HG03135 (cell line): ENCODE data around the gene TRUB1.
A peak's percentile ranks its signal among the peaks of the same experiment; 100 is the strongest.
"Not testable (repeated sequence)": the region's sequence is repeated elsewhere in the genome, so short reads cannot be mapped to it uniquely, and the experiment has no call there.

Source experiments
- ATAC-seq: cut with Tn5 transposase; IDR thresholded peaks from one replicate; pipeline ENCODE4 v1.9.1; 2021; ENCODE audit warnings: mild to moderate bottlenecking, moderate library complexity; ENCODE audit not compliant: unreplicated experiment

The TRUB1 gene

GRCh38 chr10:114937962-114938855 lies at the start of gene TRUB1:
TRUB1 (plus strand) TSS chr10:114938195; CDS start chr10:114938254, 59 bp downstream.
- peak; percentile 100 for ATAC-seq

DNA sequence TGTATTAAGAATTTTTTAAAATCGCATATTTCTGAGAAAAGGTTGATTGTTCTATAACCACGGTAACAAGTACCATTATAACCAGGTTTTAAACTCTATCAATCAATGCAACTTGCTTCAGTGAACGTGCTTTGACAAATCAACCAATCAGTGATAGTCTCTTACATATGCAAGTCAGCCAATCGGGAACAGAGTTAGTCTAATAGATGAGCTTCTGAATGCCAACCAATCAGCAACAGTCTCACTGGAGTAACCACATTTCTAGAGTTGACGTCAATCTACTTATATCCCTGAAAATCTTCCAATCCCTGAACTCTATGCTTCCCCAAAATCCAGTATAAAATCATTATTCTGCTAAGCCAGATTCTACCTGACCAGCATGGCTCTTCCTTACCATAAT lies 44.7 kb upstream of the TRUB1 start:
- ATAC-seq = no peak

- ATAC-seq = no peak
These were observed 43.1 kb upstream of the TRUB1 start for GRCh38 chr10:114894911-114895310.

DNA sequence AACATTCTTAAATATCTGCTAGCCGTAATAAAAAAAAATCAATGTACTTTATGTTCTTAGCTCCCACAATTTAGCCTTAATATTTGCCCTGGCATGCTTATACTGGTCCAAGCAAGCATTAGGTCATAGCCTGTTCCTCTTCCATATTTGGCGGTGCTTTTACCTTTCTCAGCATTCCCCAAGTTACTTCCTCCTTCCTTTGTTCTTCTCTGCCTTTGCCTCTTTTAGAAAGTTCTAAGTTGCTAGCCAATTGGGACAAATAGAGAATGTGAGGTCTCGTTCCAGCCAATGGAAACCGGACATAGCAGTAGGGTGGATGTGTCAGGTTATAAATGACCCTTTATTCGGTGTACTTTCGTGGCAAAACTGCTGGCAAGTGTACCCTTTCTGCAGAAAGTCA lies 41.0 kb upstream of the TRUB1 start:
- ATAC-seq = not testable (repeated sequence)

DNA sequence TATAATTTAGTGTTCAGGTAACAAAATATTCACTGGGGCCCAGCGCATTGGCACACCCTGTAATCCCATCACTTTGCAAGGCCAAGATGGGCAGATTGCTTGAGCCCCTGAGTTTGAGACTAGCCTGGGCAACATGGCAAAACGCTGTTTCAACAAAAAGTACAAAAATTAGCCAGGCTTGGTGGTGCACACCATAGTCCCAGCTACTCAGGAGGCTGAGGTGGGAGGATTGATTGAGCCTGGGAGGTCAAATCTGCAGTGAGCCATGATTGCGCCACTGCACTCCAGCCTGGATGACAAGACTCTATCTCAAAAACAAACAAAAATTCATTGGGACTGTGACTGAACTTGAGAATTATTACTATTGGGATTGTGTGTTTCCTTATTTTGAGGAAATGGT lies 40.4 kb upstream of the TRUB1 start:
- ATAC-seq = no peak

GRCh38 chr10:114899982-114900381 lies 38.0 kb upstream of the TRUB1 start:
- ATAC-seq = no peak

DNA sequence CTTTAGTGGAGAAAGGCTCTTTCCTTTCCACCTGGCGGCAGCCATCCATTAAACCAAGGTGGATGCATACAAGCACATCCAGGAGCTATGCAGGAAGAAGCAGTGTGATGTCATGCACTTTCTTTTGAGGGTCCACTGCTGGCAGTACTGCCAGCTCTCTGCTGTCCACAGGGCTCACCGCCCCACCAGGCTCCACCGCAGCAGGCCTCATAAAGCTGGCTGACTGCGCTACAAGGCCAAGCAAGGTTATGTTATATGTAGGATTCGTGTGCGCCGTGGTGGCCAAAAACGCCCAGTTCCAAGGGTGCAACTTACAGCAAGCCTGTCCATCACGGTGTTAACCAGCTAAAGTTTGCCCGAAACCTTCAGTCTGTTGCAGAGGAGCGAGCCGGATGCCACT lies 37.3 kb upstream of the TRUB1 start:
- ATAC-seq = no peak

- no peak for ATAC-seq
These were observed 35.8 kb upstream of the TRUB1 start for GRCh38 chr10:114902151-114902550.

GRCh38 chr10:114905450-114905849 lies 32.5 kb upstream of the TRUB1 start:
- ATAC-seq = no peak

GRCh38 chr10:114906981-114907380 lies 31.0 kb upstream of the TRUB1 start:
- ATAC-seq = no peak

- ATAC-seq = no peak
These were observed 29.1 kb upstream of the TRUB1 start for GRCh38 chr10:114908896-114909295.

- peak; percentile 52 for ATAC-seq
These were observed 26.8 kb upstream of the TRUB1 start for GRCh38 chr10:114911052-114911711.

GRCh38 chr10:114911801-114912469 lies 26.1 kb upstream of the TRUB1 start:
- no peak for ATAC-seq

- ATAC-seq = no peak
These were observed 25.5 kb upstream of the TRUB1 start for GRCh38 chr10:114912470-114912859.

DNA sequence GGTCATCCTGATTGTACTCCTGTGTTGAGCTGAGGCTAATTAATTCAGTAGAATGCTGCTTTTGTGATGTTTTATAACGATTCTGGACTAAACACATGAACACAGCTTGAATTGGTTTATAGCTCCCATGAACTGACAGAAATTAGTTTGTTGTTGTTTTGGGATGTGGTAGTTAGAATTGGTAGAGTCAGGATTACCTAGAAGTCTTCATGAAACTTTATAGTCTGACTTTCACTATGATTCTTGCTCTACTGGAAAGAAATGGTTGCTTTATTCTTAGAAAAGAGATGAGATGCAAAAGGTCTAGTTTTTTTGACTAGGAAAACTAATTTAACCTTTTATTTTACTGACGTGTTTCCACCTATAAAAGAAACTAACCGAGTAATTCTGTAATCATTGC lies 23.4 kb upstream of the TRUB1 start:
- ATAC-seq = no peak

DNA sequence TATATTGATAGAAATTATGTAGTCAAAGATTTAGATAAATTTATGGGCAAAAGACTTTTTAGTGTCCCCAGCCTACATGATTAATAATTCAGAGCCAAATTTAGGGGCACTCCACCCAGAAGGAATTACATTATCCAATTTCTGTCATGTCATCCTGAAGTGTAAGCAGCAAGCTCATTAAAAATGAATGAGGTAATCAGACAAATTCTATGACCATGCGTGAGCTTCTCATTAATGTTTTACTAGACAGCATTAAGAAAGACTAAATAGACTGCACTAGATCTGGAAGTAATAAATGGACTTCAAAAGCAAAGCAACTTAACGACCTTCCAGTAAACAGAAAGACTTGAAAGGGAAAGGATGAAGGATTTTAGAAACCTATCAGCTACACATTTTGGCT lies 22.7 kb upstream of the TRUB1 start:
- no peak for ATAC-seq

- ATAC-seq = no peak
These were observed 21.3 kb upstream of the TRUB1 start for GRCh38 chr10:114916653-114917052.

DNA sequence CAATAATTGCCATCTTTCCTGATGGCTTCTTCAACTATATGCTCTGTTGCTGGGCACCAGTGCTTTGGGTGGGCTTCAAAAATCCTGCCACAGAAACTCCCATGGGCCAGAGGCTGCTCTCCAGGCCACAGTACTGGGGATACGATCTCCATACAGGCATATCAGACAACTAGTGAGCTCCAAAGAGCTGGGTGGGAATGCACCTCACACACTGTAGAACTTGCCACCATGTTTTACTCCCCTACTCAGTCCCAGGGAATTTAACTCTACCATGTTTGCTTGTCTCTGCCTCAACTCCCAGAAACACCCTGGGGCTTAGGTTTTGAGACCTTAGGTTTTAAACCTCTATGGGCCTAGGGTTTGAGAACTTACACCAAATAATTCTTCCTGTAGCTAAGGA lies 20.5 kb upstream of the TRUB1 start:
- ATAC-seq = no peak

DNA sequence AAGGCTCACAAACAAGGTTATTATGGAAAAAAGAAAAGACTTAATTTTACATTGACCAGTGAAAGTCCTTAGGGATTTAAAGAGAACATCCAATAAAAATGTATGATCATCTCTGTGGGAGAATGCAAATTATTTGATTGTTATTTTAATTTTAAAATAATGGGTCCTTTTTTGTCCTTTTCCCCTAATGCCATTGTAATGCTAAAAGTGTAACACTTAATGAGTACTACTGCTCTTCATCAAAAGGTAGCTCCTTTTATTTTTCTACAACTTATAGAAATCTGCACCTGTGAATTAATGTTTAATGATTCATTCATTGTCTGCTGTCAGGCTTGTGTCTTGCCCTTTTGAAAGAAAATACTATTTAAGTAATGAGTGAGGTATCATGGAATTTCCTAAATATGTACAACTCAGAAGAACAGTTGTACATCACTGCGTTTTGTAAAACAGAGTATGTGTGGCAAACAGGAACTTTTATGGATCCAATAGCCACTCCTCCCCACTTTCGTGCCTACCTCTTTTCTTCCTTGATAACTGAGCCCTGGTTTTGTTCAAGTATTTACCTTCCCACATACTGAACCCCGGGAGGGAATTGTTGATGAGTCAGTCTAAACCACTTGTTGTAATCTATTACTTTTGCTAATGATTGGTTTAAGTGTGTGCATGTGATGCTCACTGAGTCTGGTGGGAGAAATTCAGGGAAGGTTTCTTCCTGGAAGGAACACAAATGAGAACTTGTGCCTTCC lies 19.9 kb upstream of the TRUB1 start:
- ATAC-seq = no peak

DNA sequence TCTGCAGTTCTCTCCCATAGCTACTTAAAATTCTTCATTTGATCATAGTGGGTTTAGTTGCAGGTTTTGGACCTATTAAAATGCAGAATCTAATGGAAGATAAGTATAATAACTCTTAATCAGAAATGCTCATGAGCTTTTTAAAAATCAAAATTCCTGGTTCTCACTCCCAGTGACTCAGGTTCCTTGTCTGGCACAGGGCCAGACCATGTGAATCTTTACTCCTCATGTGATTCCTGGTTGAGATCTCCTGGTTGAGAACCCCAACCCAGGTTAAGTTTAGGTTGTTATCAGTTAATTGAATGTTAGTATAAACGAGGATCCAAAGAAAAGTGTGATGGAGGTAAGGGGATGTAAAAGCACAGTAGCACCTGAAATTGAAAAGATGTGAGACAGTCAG lies 17.5 kb upstream of the TRUB1 start:
- no peak for ATAC-seq

- ATAC-seq = no peak
These were observed 16.0 kb upstream of the TRUB1 start for GRCh38 chr10:114922003-114922402.
